HT-29 (cell line): ENCODE measurements around the gene MYMX. TPM values are rescaled to one million over a fixed set of nuclear protein-coding genes. Genes with fewer than 3 reads are reported as not detected.
"Not testable (repeated sequence)": the region's sequence is repeated elsewhere in the genome, so short reads cannot be mapped to it uniquely, and the experiment has no call there.

Experiments used
- DNase-seq: peaks from one replicate; pipeline ENCODE4 v3.0.0-alpha.2; 2015; ENCODE audit warnings: low spot score
- total RNA-seq: library from RNA; depleted of rRNA; stranded (reverse); fragments of >200 nt; shearing (Covaris generic); gene quantifications from 2 replicates; pipeline ENCODE4 v1.2.3, GENCODE V29; 2014; rRNA removed

Gene MYMX
- total RNA-seq, result not detected in 2 replicates

- DNase-seq, result no peak
Observed at GRCh38 chr6:44216677-44217331, at the start of gene MYMX. Gene MYMX (plus strand): TSS chr6:44216926. CDS start chr6:44217472, 546 bp downstream.

DNA sequence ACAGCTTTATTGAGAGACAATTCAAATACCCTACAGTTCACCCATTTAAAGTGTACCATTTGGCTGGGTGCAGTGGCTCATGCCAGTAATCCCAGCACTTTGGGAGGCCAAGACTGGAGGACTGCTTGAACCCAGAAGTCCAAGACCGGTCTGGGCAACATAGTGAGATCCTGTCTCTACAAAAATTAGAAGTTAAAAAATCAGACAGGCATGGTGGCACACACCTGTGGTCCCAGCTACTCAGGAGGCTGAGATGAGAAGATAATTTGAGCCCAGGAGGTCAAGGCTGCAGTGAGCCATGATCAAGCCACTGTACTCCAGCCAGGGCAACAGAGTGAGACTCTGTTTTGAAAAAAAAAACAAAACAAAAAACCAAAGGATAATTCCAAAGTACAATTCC lies 49.2 kb upstream of the MYMX start:
- DNase-seq, result no peak

- no peak for DNase-seq
Observed at GRCh38 chr6:44169154-44169553, 47.6 kb upstream of the MYMX start.

GRCh38 chr6:44169886-44170570 lies 46.7 kb upstream of the MYMX start:
- DNase-seq, result no peak

- no peak for DNase-seq
Observed at GRCh38 chr6:44171899-44172546, 44.7 kb upstream of the MYMX start.

- peak; percentile 92 for DNase-seq
Observed at GRCh38 chr6:44172731-44173500, 43.8 kb upstream of the MYMX start.

DNA sequence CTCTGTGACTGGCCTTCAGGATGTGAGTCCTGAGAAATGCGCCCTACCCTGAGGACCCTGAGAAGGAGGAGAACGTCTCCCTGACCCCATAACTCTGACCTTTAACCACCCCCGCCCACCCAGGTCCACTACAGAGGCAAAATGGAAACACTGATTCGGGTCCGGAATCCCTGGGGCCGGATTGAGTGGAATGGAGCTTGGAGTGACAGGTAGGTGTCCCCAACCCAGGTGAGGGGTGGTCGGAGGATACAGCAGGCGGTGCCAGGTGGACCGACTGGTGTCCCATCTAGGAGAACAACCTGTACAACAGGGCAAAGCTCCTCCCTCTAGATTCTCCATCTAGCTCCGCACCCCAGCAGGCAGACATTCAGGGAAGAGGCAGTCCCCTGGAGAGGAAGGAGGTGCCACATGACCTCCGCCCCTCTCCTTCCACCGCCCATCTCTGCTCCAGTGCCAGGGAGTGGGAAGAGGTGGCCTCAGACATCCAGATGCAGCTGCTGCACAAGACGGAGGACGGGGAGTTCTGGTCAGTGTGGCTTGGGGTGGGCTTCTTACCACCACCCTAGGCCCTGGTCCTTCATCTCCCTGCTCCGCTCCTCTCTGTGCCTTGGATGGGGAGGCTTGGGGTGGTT lies 40.5 kb upstream of the MYMX start:
- no peak for DNase-seq

GRCh38 chr6:44176762-44177509 lies 39.8 kb upstream of the MYMX start:
- DNase-seq, result no peak

DNA sequence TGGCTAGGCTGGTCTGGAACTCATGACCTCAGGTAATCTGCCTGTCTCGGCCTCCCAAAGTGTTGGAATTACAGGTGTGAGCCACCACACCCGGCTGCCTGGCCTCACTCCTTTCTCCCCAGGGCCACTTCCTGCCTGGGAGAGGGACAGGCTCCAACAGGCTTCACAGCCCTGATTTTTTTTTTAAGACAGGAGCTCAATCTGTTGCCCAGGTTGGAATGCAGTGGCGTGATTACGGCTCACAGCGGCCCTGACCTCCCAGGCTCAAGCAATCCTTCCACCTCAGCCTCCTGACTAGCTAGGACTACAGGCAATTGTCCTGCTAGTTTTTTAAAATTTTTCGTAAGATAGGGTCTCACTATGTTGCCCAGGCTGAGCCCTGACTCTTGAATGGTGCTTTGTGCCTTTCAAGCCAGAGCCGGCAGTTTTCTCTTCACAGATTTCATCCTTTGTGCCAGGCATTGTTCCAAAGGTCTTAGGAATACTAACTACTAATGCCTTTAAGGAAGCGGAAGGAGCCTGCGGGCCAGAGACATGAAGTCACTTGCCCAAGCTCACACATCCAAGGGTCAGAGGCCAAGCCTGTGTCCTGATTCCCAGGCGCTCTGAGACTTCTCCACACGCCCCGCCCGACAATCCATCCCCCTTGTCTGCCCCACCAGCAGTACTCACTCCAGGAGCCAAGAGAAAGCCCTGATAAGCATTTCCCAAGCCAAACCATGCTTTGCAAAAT lies 38.9 kb upstream of the MYMX start:
- no peak for DNase-seq

DNA sequence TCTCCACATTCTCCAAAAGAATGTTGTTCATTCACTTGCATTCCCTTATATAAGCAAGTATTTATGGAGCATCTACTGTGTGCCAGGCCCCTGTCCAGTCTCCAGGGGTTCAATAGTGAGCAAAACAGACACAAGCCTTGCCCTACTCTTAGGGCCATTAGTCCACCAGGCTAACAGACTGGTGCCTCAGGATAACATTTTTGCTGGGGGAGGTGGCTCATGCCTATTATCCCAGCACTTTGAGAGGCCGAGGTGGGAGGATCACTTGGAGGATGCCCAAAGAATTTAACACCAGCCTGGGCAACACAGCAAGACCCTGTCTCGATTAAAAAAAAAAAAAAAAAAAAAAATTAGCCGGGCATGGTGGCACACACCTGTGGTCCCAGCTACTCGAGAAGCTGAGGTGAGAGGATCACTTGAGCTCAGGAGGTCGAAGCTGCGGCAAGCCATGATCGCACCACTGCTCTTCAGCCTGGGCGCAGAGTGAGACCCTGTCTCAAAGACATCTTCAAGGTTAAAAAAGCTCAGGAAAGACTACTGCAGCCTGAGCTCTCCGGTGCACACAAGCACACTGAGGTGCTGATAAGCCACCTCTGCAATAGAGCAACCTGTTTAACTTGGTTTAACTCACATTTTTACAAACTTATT lies 38.2 kb upstream of the MYMX start:
- DNase-seq, result no peak

DNA sequence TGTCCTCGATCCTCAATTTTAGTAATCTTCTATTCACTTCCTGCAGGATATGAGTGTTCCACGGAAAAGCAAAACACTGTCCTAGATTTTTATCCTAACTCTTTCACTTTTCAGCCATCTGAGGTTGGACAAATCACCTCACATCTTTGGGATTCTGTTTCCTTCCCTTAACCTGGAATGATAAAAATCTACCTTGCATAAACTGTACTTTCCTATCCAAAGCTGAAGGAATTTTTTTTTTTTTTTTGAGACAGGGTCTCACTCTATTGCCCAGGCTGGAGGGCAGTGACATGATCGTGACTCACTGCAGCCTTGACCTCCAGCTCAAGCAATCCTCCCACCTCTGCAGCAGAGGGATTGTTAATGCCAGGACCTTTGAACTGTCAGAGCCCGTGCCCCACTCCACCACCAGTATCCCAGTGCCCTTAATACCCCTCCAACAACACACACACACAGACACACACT lies 37.6 kb upstream of the MYMX start:
- DNase-seq, result no peak

DNA sequence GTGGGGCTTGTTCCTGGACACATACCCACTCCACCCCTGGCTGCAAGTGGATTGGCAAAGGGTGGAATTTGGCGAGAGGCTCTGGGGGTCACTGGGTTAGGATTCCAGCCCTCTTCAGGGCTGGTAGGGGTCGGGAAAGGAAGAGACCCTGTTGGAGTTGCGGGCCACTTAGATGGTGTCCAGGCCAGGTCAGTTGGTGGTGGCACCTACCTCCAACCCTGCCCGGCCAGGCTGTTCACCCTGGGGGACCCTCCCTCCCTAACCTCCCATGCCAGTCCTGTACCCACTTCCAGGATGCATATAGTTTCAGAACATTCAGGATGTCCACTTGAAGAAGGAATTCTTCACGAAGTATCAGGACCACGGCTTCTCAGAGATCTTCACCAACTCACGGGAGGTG lies 37.1 kb upstream of the MYMX start:
- no peak for DNase-seq

DNA sequence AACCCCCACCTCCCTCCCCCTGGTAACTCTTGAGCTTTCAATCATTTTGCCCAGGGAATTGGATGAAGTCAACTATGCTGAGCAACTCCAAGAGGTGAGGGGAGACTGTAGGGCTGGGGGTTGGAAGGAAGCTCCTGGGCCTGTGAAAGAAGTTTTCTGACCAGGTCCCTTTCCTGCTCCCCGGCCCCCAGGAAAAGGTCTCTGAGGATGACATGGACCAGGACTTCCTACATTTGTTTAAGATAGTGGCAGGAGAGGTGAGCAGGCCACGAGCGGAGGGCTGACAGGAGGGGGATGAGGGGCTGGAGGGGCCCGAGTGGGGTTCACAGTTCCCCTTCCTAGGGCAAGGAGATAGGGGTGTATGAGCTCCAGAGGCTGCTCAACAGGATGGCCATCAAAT lies 36.3 kb upstream of the MYMX start:
- DNase-seq, result no peak

- DNase-seq, result no peak
Observed at GRCh38 chr6:44180886-44181285, 35.8 kb upstream of the MYMX start.

GRCh38 chr6:44181784-44182183 lies 34.9 kb upstream of the MYMX start:
- DNase-seq, result not testable (repeated sequence)

GRCh38 chr6:44182911-44183390 lies 33.8 kb upstream of the MYMX start:
- DNase-seq, result no peak

GRCh38 chr6:44183783-44184182 lies 32.9 kb upstream of the MYMX start:
- no peak for DNase-seq

DNA sequence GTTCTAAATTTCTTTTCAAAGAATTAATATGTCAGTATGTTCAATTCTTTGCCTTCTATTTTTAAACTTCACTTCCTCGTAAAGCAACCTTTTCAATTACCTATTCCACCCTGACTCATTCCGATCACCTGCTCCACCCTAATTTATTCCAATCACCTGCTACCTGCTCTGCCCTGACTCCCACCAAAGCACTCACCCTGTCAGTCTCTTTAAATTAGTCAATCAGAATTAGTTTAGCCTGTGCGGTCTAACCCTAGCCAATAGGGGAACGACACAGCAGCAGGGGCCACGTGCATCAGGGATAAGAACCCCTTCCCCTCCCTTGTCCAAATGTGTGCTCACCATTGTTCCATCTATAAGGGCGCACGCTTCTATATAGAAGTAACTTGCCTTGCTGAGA lies 31.4 kb upstream of the MYMX start:
- DNase-seq, result not testable (repeated sequence)

- DNase-seq, result no peak
Observed at GRCh38 chr6:44185953-44186634, 30.6 kb upstream of the MYMX start.
